Measurements from ENCODE around the gene CSNK1D.

DNA sequence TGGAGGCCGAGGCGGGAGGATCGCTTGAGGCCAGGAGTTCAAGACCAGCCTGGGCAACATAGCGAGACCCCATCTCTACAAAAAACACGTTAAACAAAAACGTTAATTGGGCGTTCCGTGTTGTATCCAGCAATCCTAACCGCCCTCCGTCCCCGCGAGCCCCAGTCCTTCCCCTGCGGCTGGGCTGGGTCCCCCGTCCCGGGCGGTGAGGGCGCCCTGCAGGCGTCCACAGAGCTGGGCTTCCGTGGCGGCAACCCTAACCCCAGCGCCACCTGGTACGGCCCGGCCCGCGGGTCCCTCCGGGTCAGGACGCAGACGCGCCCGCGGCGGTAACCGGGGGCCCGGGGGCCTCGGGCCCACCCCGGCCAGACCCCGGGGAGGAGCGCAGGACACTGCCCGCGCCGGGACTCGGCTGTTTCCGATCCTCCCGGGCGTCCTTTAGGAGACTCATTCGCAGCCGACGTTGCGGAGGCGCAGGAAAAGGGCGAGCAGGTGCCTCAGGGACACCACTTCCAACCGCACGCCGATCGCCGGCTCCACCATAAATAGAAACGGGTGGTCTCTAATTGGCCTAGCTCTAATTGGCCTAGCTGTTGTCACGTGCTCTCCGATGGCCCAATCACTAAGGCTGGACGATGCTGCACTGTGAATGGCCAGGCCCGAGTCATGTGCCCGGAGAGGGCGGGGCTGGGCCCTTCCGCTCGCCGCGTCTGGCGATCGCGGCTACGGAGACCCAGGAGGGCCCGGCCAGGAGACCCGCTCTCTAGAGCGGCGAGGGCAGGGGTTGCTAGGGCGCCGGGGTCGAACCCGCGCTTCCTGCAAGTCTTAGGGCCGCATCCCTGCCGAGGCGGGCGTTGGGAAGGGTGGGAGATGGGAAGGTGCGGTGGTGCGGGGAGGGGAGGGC, 19.0 kb upstream of the CSNK1D start:
- no peak for TF ChIP-seq EZH2 (IDR thresholded peaks at IDR 0.05; ENCODE audit: insufficient read depth, poor library complexity, severe bottlenecking)
- no peak for TF ChIP-seq EZH2phosphoT487 (IDR thresholded peaks at IDR 0.05; ENCODE audit: insufficient read depth, low read depth)

Measured in GM23248 (cell line).